SK-N-DZ (cell line): Measurements from ENCODE around the gene FKBP1A.

Experiments
- DNase-seq: peaks from one replicate; pipeline ENCODE4 v3.0.0-alpha.2; 2015; ENCODE audit warnings: low spot score

The FKBP1A gene

DNA sequence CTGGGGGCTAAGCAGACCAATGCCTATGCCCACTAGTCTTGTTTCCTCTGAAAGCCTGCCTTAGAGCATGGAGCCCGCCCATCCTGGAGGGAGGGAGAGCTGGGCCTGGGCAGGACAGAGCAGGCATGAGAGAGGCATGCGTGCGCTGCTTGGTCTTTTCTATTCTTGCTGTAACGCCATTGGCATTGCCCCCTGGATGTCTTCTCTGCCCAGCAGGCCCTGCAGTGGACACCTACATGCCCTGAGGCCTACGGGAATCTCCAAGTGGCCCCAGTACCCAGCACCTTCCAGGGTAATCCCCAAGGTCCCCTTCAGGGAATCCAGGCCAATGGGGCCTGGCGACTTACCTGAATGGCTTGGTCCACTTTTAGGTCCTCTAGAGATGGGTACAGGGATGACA, 72.8 kb downstream of the FKBP1A start:
- DNase-seq, result no peak

DNA sequence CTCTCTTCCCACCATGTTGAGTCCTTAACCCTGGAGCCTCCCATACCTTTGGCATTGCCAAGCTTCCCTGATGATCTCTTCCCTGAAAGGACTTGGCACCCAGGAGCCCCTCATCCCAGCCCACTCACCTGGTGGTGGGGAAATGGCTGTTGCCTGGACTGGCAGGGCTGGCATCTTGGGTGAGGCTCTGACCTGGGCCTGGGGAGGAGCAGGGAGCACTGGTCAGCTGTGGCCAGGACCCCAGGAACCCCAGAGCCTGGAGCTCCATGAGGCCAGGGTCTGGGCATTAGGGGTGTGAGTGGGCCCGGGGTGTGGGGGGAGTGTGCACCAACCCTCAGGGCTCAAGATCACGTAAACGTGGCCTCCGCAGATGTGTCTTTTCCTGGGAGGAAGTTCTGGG, 73.4 kb downstream of the FKBP1A start:
- no peak for DNase-seq

- DNase-seq, result no peak
Observed at GRCh38 chr20:1319051-1319450, 73.8 kb downstream of the FKBP1A start.
